Keratinocyte (primary cell): Measurements from ENCODE around the gene IFT81. TPM values are rescaled to one million over a fixed set of nuclear protein-coding genes. Genes with fewer than 3 reads are reported as not detected.

Source experiments
- DNase-seq: peaks from one replicate; pipeline ENCODE4 v3.0.0-alpha.2; 2011; ENCODE audit warnings: low read depth, missing footprints, low spot score
- FAIRE-seq: peaks from 2 replicates; lab custom pipeline; 2011; peaks lifted over from hg19 to GRCh38; lab: Jason Lieb, UNC
- H2AFZ ChIP-seq: 2 replicates; pipeline ENCODE4 v1.6.0; 2012; ENCODE audit warnings: low read length, control low read depth, inconsistent platforms; ENCODE audit not compliant: control insufficient read depth
- H3K27ac ChIP-seq: 2 replicates; pipeline ENCODE4 v1.5.1; 2011; ENCODE audit warnings: low read length; ENCODE audit not compliant: control insufficient read depth, insufficient read depth
- H3K27me3 ChIP-seq: 3 replicates; pipeline ENCODE4 v1.6.0; 2011; ENCODE audit warnings: low read length; ENCODE audit not compliant: control insufficient read depth, insufficient read depth; ENCODE audit errors: extremely low read depth
- H3K36me3 ChIP-seq, 2 experiments: 2 replicates in 1 of 2; 3 replicates in 1 of 2; pipeline ENCODE4 v1.5.1; 2011; ENCODE audit warnings: low read length in 2 of 2, mild to moderate bottlenecking in 1 of 2; ENCODE audit not compliant: control insufficient read depth in 2 of 2, insufficient read depth in 2 of 2; ENCODE audit errors: extremely low read depth in 1 of 2
- H3K4me1 ChIP-seq: 3 replicates; pipeline ENCODE4 v1.5.1; 2011; ENCODE audit warnings: low read length; ENCODE audit not compliant: control insufficient read depth, insufficient read depth; ENCODE audit errors: extremely low read depth
- H3K4me2 ChIP-seq: 3 replicates; pipeline ENCODE4 v1.6.0; 2011; ENCODE audit warnings: low read depth, low read length; ENCODE audit not compliant: control insufficient read depth, insufficient read depth; ENCODE audit errors: extremely low read depth
- H3K4me3 ChIP-seq, 3 experiments: fragments of 200-600 bp in 1 of 3; sonication (generic) in 1 of 3; 2 replicates in 2 of 3; 3 replicates in 1 of 3; pipeline ENCODE4 v1.5.1; 2011 to 2016; ENCODE audit warnings: low read length in 3 of 3, mild to moderate bottlenecking in 3 of 3, control low read depth in 2 of 3, inconsistent platforms in 1 of 3, low read depth in 1 of 3, mixed read lengths in 1 of 3, mixed run types in 1 of 3, moderate library complexity in 1 of 3; ENCODE audit not compliant: control insufficient read depth in 2 of 3, insufficient read depth in 2 of 3; ENCODE audit errors: extremely low read depth in 1 of 3
- H3K79me2 ChIP-seq: 2 replicates; pipeline ENCODE4 v1.6.0; 2012; ENCODE audit warnings: low read length; ENCODE audit not compliant: control insufficient read depth, insufficient read depth
- H3K9ac ChIP-seq: 3 replicates; pipeline ENCODE4 v1.6.0; 2011; ENCODE audit warnings: low read length; ENCODE audit not compliant: control insufficient read depth, insufficient read depth; ENCODE audit errors: extremely low read depth
- H3K9me1 ChIP-seq: 3 replicates; pipeline ENCODE4 v1.6.0; 2011; ENCODE audit warnings: low read length; ENCODE audit not compliant: control insufficient read depth, insufficient read depth; ENCODE audit errors: extremely low read depth
- H3K9me3 ChIP-seq: 2 replicates; pipeline ENCODE4 v1.5.1; 2012; ENCODE audit warnings: low read depth, low read length; ENCODE audit not compliant: control insufficient read depth
- H4K20me1 ChIP-seq: 3 replicates; pipeline ENCODE4 v1.6.0; 2011; ENCODE audit warnings: low read length; ENCODE audit not compliant: control insufficient read depth, insufficient read depth; ENCODE audit errors: extremely low read depth
- CTCF ChIP-seq, 3 experiments: IDR thresholded peaks in 1 of 3; conservative IDR thresholded peaks in 1 of 3; optimal IDR thresholded peaks in 1 of 3; 2 replicates in 2 of 3; 3 replicates in 1 of 3; pipeline versions ENCODE3 to v1.5.1; 2011; ENCODE audit warnings: low read length in 3 of 3, mild to moderate bottlenecking in 3 of 3, moderate library complexity in 2 of 3, control low read depth in 1 of 3, inconsistent platforms in 1 of 3; ENCODE audit not compliant: insufficient read depth in 2 of 3; ENCODE audit errors: extremely low read depth in 1 of 3
- EZH2 ChIP-seq: IDR thresholded peaks from one replicate; pipeline ENCODE4 v1.6.1; 2012; ENCODE audit warnings: inconsistent platforms, mild to moderate bottlenecking, low read length, moderate library complexity
- dilution Hi-C: fragments of 300-500 bp; cut with MboI; formaldehyde crosslinking; loops from one replicate; pipeline ENCODE4 v1.7.0; 2020; ENCODE audit warnings: low sequenced_read_pairs; ENCODE audit not compliant: extremely low pct_ligation_motif_present
- polyA plus RNA-seq, 5 experiments: library from polyadenylated mRNA; depleted of rRNA in 3 of 5; stranded (reverse) in 3 of 5; stranded (forward) in 1 of 5; unstranded in 1 of 5; fragments of >200 nt; gene quantifications; 1 replicate in 1 of 5; 2 replicates in 3 of 5; 3 replicates in 1 of 5; pipeline versions ENCODE4 v1.2.1 to v1.2.3, GENCODE V29; 2011 to 2012; ENCODE audit warnings: missing spikeins in 2 of 5, low read depth in 1 of 5, low replicate concordance in 1 of 5

The IFT81 gene
- polyA plus RNA-seq, 1 donor (not counting 4 experiments of a cell fraction or from before 2014, with no cell fraction given) = 8.9 TPM

GRCh38 chr12:110109837-110110535 is 14.2 kb upstream of the IFT81 start:
- H2AFZ ChIP-seq = no peak overlapping the region
- no peak overlapping the region for H3K27ac ChIP-seq
- H3K9me1 ChIP-seq = no peaks in the 10 kb centered on the region
- no peaks in the 10 kb centered on the region for H3K36me3 ChIP-seq
- TF ChIP-seq CTCF (optimal IDR thresholded peaks at IDR 0.05 in 1 of 3, IDR thresholded peaks at IDR 0.05 in 1 of 3, conservative IDR thresholded peaks at IDR 0.05 in 1 of 3; ENCODE audit: extremely low read depth in 1 of 3, insufficient read depth in 2 of 3, low read length in 3 of 3) (no peak), EZH2 (no peak)
- no peak for FAIRE-seq
- no peaks in the 10 kb centered on the region for H3K79me2 ChIP-seq
- H3K9ac ChIP-seq = no peak overlapping the region
- no peak overlapping the region for H3K4me3 ChIP-seq
- H4K20me1 ChIP-seq = no peaks in the 10 kb centered on the region
- no peak overlapping the region for H3K4me2 ChIP-seq
- peaks cover 5% of the 10 kb centered on the region for H3K4me1 ChIP-seq
- H3K9me3 ChIP-seq = no peaks in the 10 kb centered on the region
- dilution Hi-C loops = no loop called here
- DNase-seq = no peak
- H3K27me3 ChIP-seq = no peaks in the 10 kb centered on the region

- dilution Hi-C loops = no loop called here
- TF ChIP-seq EZH2 (no peak), CTCF (optimal IDR thresholded peaks at IDR 0.05 in 1 of 3, IDR thresholded peaks at IDR 0.05 in 1 of 3, conservative IDR thresholded peaks at IDR 0.05 in 1 of 3; ENCODE audit: extremely low read depth in 1 of 3, insufficient read depth in 2 of 3, low read length in 3 of 3) (no peak)
Observed at GRCh38 chr12:110111476-110112334, 12.5 kb upstream of the IFT81 start.

More at GRCh38 chr12:110111476-110112334, 12.5 kb upstream of the IFT81 start:
- no peaks in the 10 kb centered on the region for H4K20me1 ChIP-seq
- H2AFZ ChIP-seq = no peak overlapping the region
- H3K4me2 ChIP-seq = no peak overlapping the region
- no peaks in the 10 kb centered on the region for H3K9me3 ChIP-seq
- H3K79me2 ChIP-seq = no peaks in the 10 kb centered on the region
- H3K9ac ChIP-seq = no peak overlapping the region
- H3K4me3 ChIP-seq = no peak overlapping the region
- H3K36me3 ChIP-seq = no peaks in the 10 kb centered on the region
- H3K27ac ChIP-seq = no peak overlapping the region
- H3K4me1 ChIP-seq = peaks cover 5% of the 10 kb centered on the region
- no peaks in the 10 kb centered on the region for H3K27me3 ChIP-seq
- FAIRE-seq (no peak), DNase-seq (no peak)
- H3K9me1 ChIP-seq = no peaks in the 10 kb centered on the region
